Activated CD4-positive, alpha-beta T cell treated with anti-CD3 and anti-CD28 coated beads, Interleukin-2, amount 10 ng/mL, durations not matched to agents 24 days and 14 days (primary cell): Measurements from ENCODE around the gene FASTKD2. TPM values are rescaled to one million over a fixed set of nuclear protein-coding genes. Genes with fewer than 3 reads are reported as not detected.

Source experiments
- DNase-seq: peaks from one replicate; pipeline ENCODE4 v3.0.0; 2022
- H3K27ac Mint-ChIP-seq: one replicate; pipeline ENCODE4 v1.8.0; 2022; ENCODE audit warnings: mild to moderate bottlenecking, mixed read lengths
- H3K27me3 Mint-ChIP-seq: one replicate; pipeline ENCODE4 v1.8.0; 2022; ENCODE audit warnings: mixed read lengths
- H3K36me3 Mint-ChIP-seq: one replicate; pipeline ENCODE4 v1.8.0; 2022; ENCODE audit warnings: low read depth, mild to moderate bottlenecking, mixed read lengths
- H3K4me1 Mint-ChIP-seq: one replicate; pipeline ENCODE4 v1.8.0; 2021; ENCODE audit warnings: mixed read lengths
- H3K4me3 Mint-ChIP-seq: one replicate; pipeline ENCODE4 v1.8.0; 2022; ENCODE audit warnings: mild to moderate bottlenecking, moderate library complexity, mixed read lengths
- H3K9me3 Mint-ChIP-seq: one replicate; pipeline ENCODE4 v1.8.0; 2021; ENCODE audit warnings: mixed read lengths
- intact Hi-C: fragments of 100-400 bp; cut with micrococcal nuclease; formaldehyde crosslinking; loops from one replicate; pipeline ENCODE4 v1.15.1; 2023
- total RNA-seq: library from RNA; stranded (reverse); gene quantifications from 2 replicates; pipeline ENCODE4 v1.2.3, GENCODE V29; 2022

FASTKD2 gene
- total RNA-seq, 1 donor from 2014 or later, result 39.2 TPM

GRCh38 chr2:206833291-206833690, 67.9 kb downstream of the FASTKD2 start:
- no peak overlapping the region for H3K4me3 Mint-ChIP-seq
- intact Hi-C loops, result no loop called here
- H3K27me3 Mint-ChIP-seq, result no peaks in the 10 kb centered on the region
- no peaks in the 10 kb centered on the region for H3K4me1 Mint-ChIP-seq
- DNase-seq, result no peak
- H3K9me3 Mint-ChIP-seq, result peaks cover 10% of the 10 kb centered on the region
- H3K36me3 Mint-ChIP-seq, result no peaks in the 10 kb centered on the region
- H3K27ac Mint-ChIP-seq, result no peak overlapping the region

- peaks cover 6% of the 10 kb centered on the region for H3K27me3 Mint-ChIP-seq
- no peaks in the 10 kb centered on the region for H3K4me1 Mint-ChIP-seq
- H3K27ac Mint-ChIP-seq, result no peak overlapping the region
- H3K36me3 Mint-ChIP-seq, result no peaks in the 10 kb centered on the region
- intact Hi-C loops, result no loop called here
- no peak overlapping the region for H3K4me3 Mint-ChIP-seq
- H3K9me3 Mint-ChIP-seq, result peaks cover 10% of the 10 kb centered on the region
- DNase-seq, result no peak
These were observed 71.3 kb downstream of the FASTKD2 start for GRCh38 chr2:206836722-206837121.

DNA sequence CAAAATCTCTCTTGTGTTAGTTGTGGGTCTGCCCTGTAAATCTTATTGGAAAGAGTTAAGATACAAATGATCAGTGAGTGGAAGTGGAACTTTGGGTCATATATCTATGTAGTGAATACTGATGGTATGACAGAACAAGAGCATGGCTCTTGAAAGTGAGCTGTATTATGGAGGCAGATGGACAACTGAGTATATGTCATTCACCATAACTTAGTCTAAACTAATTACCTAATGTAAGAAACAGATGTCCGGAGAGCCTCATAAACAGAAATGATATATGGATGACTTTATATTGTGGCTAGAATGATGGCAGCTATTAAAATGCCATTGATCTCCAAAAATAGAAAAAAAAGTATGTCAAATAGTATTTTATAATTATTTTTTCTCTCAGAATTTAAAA, 72.4 kb downstream of the FASTKD2 start:
- H3K4me1 Mint-ChIP-seq, result no peaks in the 10 kb centered on the region
- no peaks in the 10 kb centered on the region for H3K36me3 Mint-ChIP-seq
- H3K4me3 Mint-ChIP-seq, result no peak overlapping the region
- no peak overlapping the region for H3K27ac Mint-ChIP-seq
- peaks cover 6% of the 10 kb centered on the region for H3K27me3 Mint-ChIP-seq
- no peak for DNase-seq
- H3K9me3 Mint-ChIP-seq, result peaks cover 10% of the 10 kb centered on the region
- intact Hi-C loops, result no loop called here

- Mint-ChIP-seq H3K4me3 (no peak overlapping the region), H3K36me3 (no peaks in the 10 kb centered on the region), H3K27me3 (peaks cover 6% of the 10 kb centered on the region), H3K27ac (no peak overlapping the region), H3K9me3 (peaks cover 8% of the 10 kb centered on the region), H3K4me1 (no peaks in the 10 kb centered on the region)
- intact Hi-C loops, result no loop called here
- DNase-seq, result no peak
These were observed 73.3 kb downstream of the FASTKD2 start for GRCh38 chr2:206838690-206839089.

GRCh38 chr2:206840999-206841398, 75.6 kb downstream of the FASTKD2 start:
- H3K4me1 Mint-ChIP-seq, result no peaks in the 10 kb centered on the region
- DNase-seq, result no peak
- intact Hi-C loops, result no loop called here

More at GRCh38 chr2:206840999-206841398, 75.6 kb downstream of the FASTKD2 start:
- H3K36me3 Mint-ChIP-seq, result no peaks in the 10 kb centered on the region
- H3K4me3 Mint-ChIP-seq, result no peak overlapping the region
- H3K27me3 Mint-ChIP-seq, result peaks cover 6% of the 10 kb centered on the region
- no peaks in the 10 kb centered on the region for H3K9me3 Mint-ChIP-seq
- no peak overlapping the region for H3K27ac Mint-ChIP-seq

Other genes with a start within 250 kb of the FASTKD2 start
- gene FAM237A, start 123.1 kb upstream of the FASTKD2 start, total RNA-seq, result not detected in 2 replicates
- not detected in 2 replicates for gene DYTN, start 47.2 kb upstream of the FASTKD2 start, total RNA-seq
- gene MDH1B, start 278 bp upstream of the FASTKD2 start, total RNA-seq, result 0.12 and 0.47 TPM in 2 replicates
- not detected in 2 replicates for gene CPO, start 173.9 kb downstream of the FASTKD2 start, total RNA-seq